ENCODE data around the gene DNAJB9. TPM values are rescaled to one million over a fixed set of nuclear protein-coding genes. Genes with fewer than 3 reads are reported as not detected.

DNAJB9 gene
- polyA plus RNA-seq, 1 donor (not counting 4 experiments of a cell fraction or from before 2014, with no cell fraction given), result 13.4 TPM

DNA sequence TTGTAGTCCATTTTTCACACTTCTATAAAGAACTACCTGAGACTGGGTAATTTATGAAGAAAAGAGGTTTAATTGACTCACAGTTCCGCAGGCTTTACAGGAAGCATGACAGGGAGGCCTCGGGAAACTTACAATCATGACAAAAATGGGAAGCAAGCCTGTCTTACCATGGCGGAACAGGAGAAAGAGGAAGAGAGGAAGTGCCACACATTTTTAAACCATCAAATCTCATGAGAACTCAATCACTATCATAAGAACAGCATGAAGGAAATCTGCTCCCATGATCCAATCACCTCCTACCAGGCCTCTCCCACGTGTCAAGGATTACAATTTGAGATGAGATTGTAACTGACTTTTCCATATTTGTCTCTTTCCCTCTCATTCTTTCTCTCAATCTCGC is 34.4 kb upstream of the DNAJB9 start:
- FAIRE-seq (no peak), DNase-seq (ENCODE audit: low read depth, low spot score) (no peak)
- Histone ChIP-seq H3K4me1 (ENCODE audit: control insufficient read depth, extremely low read depth, insufficient read depth, low read length) (no peaks in the 10 kb centered on the region), H2AFZ (ENCODE audit: control insufficient read depth, low read length) (no peak overlapping the region), H3K36me3 (ENCODE audit: control insufficient read depth in 2 of 2, extremely low read depth in 1 of 2, insufficient read depth in 2 of 2, low read length in 2 of 2) (no peaks in the 10 kb centered on the region), H4K20me1 (ENCODE audit: control insufficient read depth, extremely low read depth, insufficient read depth, low read length) (no peaks in the 10 kb centered on the region), H3K27ac (ENCODE audit: control insufficient read depth, insufficient read depth, low read length) (no peak overlapping the region), H3K9me1 (ENCODE audit: control insufficient read depth, extremely low read depth, insufficient read depth, low read length) (no peaks in the 10 kb centered on the region), H3K9me3 (ENCODE audit: control insufficient read depth, low read depth, low read length) (no peaks in the 10 kb centered on the region), H3K79me2 (ENCODE audit: control insufficient read depth, insufficient read depth, low read length) (no peaks in the 10 kb centered on the region), H3K4me2 (ENCODE audit: control insufficient read depth, extremely low read depth, insufficient read depth, low read depth, low read length) (no peak overlapping the region), H3K4me3 (ENCODE audit: control insufficient read depth in 2 of 3, extremely low read depth in 1 of 3, insufficient read depth in 2 of 3, low read depth in 1 of 3, low read length in 3 of 3) (no peak overlapping the region), H3K9ac (ENCODE audit: control insufficient read depth, extremely low read depth, insufficient read depth, low read length) (no peak overlapping the region), H3K27me3 (ENCODE audit: control insufficient read depth, extremely low read depth, insufficient read depth, low read length) (no peaks in the 10 kb centered on the region)
- TF ChIP-seq EZH2 (IDR thresholded peaks at IDR 0.05; ENCODE audit: low read length) (no peak), CTCF (optimal IDR thresholded peaks at IDR 0.05 in 1 of 3, IDR thresholded peaks at IDR 0.05 in 1 of 3, conservative IDR thresholded peaks at IDR 0.05 in 1 of 3; ENCODE audit: extremely low read depth in 1 of 3, insufficient read depth in 2 of 3, low read length in 3 of 3) (no peak)
- dilution Hi-C loops (cut with MboI; ENCODE audit: extremely low pct_ligation_motif_present, low sequenced_read_pairs), result no loop called here

DNA sequence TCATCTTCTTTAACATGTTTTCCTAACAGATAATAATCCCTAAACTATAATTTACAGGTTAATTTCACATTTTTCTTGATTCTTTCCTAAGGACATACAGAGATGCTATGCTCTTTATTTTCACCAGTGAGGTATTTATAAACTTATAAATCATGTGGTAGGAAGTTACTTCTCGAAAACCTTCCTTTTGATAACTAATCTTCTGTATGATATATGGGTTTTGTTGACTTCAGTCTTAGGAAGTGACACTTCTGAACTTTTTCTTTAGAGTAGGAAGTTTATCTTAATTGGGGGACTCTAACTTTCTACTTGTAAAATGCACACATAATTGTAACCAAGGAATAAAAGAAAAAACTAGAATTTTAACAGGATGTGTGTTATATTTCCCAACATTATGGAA is 33.9 kb upstream of the DNAJB9 start:
- no peaks in the 10 kb centered on the region for H3K9me3 ChIP-seq (ENCODE audit: control insufficient read depth, low read depth, low read length)
- no peak for TF ChIP-seq EZH2 (IDR thresholded peaks at IDR 0.05; ENCODE audit: low read length)
- TF ChIP-seq CTCF (optimal IDR thresholded peaks at IDR 0.05 in 1 of 3, IDR thresholded peaks at IDR 0.05 in 1 of 3, conservative IDR thresholded peaks at IDR 0.05 in 1 of 3; ENCODE audit: extremely low read depth in 1 of 3, insufficient read depth in 2 of 3, low read length in 3 of 3), result no peak
- no peak overlapping the region for H2AFZ ChIP-seq (ENCODE audit: control insufficient read depth, low read length)
- FAIRE-seq, result no peak
- H3K36me3 ChIP-seq (ENCODE audit: control insufficient read depth in 2 of 2, extremely low read depth in 1 of 2, insufficient read depth in 2 of 2, low read length in 2 of 2), result no peaks in the 10 kb centered on the region
- no peaks in the 10 kb centered on the region for H3K9me1 ChIP-seq (ENCODE audit: control insufficient read depth, extremely low read depth, insufficient read depth, low read length)
- no peaks in the 10 kb centered on the region for H3K27me3 ChIP-seq (ENCODE audit: control insufficient read depth, extremely low read depth, insufficient read depth, low read length)
- no peaks in the 10 kb centered on the region for H4K20me1 ChIP-seq (ENCODE audit: control insufficient read depth, extremely low read depth, insufficient read depth, low read length)
- no peak overlapping the region for H3K4me2 ChIP-seq (ENCODE audit: control insufficient read depth, extremely low read depth, insufficient read depth, low read depth, low read length)
- H3K27ac ChIP-seq (ENCODE audit: control insufficient read depth, insufficient read depth, low read length), result no peak overlapping the region
- no peaks in the 10 kb centered on the region for H3K79me2 ChIP-seq (ENCODE audit: control insufficient read depth, insufficient read depth, low read length)
- no peak overlapping the region for H3K9ac ChIP-seq (ENCODE audit: control insufficient read depth, extremely low read depth, insufficient read depth, low read length)
- no peak overlapping the region for H3K4me3 ChIP-seq (ENCODE audit: control insufficient read depth in 2 of 3, extremely low read depth in 1 of 3, insufficient read depth in 2 of 3, low read depth in 1 of 3, low read length in 3 of 3)
- DNase-seq (ENCODE audit: low read depth, low spot score), result no peak
- dilution Hi-C loops (cut with MboI; ENCODE audit: extremely low pct_ligation_motif_present, low sequenced_read_pairs), result no loop called here
- H3K4me1 ChIP-seq (ENCODE audit: control insufficient read depth, extremely low read depth, insufficient read depth, low read length), result no peaks in the 10 kb centered on the region
